HL-60 (cell line): ENCODE results near the gene SLC25A26.

Source experiments
- DNase-seq, 2 experiments: peaks; one replicate each; pipeline ENCODE4 v3.0.0-alpha.2; 2010 to 2020; ENCODE audit warnings: low read depth in 1 of 2, low spot score in 1 of 2
- H3K27ac ChIP-seq: fragments of 250-450 bp; sonication (Bioruptor Pico); replicated peaks from 2 replicates; pipeline ENCODE4 v1.5.1; 2020; ENCODE audit warnings: mild to moderate bottlenecking, moderate library complexity
- H3K27me3 ChIP-seq: fragments of 250-450 bp; sonication (Bioruptor Pico); 2 replicates; pipeline ENCODE4 v1.5.1; 2021; ENCODE audit warnings: mild to moderate bottlenecking, moderate library complexity; ENCODE audit not compliant: insufficient read depth, poor library complexity, severe bottlenecking
- H3K4me3 ChIP-seq: replicated peaks from 2 replicates; pipeline ENCODE4 v1.5.1; 2011; ENCODE audit warnings: mild to moderate bottlenecking, control low read depth, low read length; ENCODE audit not compliant: insufficient read depth
- CTCF ChIP-seq: IDR thresholded peaks from one replicate; pipeline ENCODE4 v1.5.1; 2011; ENCODE audit warnings: low read length, control low read depth, inconsistent platforms; ENCODE audit not compliant: insufficient read depth
- GABPA ChIP-seq: IDR thresholded peaks from 2 replicates; pipeline ENCODE4 v1.6.1; 2012; ENCODE audit warnings: low read depth
- POLR2AphosphoS5 ChIP-seq: IDR thresholded peaks from 2 replicates; pipeline ENCODE4 v1.6.1; 2012; ENCODE audit warnings: low read depth
- REST ChIP-seq: IDR thresholded peaks from 2 replicates; pipeline ENCODE4 v1.6.1; 2012; ENCODE audit warnings: low read depth; ENCODE audit not compliant: insufficient replicate concordance
- SPI1 ChIP-seq: IDR thresholded peaks from 2 replicates; pipeline ENCODE4 v1.6.1; 2012; ENCODE audit warnings: low read depth, mild to moderate bottlenecking, borderline replicate concordance

The SLC25A26 gene

GRCh38 chr3:66203275-66203674 lies 17.5 kb upstream of the SLC25A26 start:
- Histone ChIP-seq H3K27me3 (no peaks in the 10 kb centered on the region), H3K4me3 (no peak overlapping the region), H3K27ac (no peak overlapping the region)
- no peak for DNase-seq
- no peak for TF ChIP-seq SPI1
- no peak for TF ChIP-seq GABPA
- TF ChIP-seq POLR2AphosphoS5: no peak
- TF ChIP-seq REST: no peak
- TF ChIP-seq CTCF: no peak

GRCh38 chr3:66206806-66207205 lies 14.0 kb upstream of the SLC25A26 start:
- TF ChIP-seq CTCF (no peak), GABPA (no peak), SPI1 (no peak), POLR2AphosphoS5 (no peak), REST (no peak)
- Histone ChIP-seq H3K27me3 (no peaks in the 10 kb centered on the region), H3K27ac (no peak overlapping the region), H3K4me3 (no peak overlapping the region)
- DNase-seq: no peak

- no peak overlapping the region for H3K4me3 ChIP-seq
- no peak for DNase-seq
- H3K27ac ChIP-seq: no peak overlapping the region
- H3K27me3 ChIP-seq: no peaks in the 10 kb centered on the region
- TF ChIP-seq SPI1: no peak
Observed at GRCh38 chr3:66208189-66208588, 12.6 kb upstream of the SLC25A26 start.

- H3K27me3 ChIP-seq: no peaks in the 10 kb centered on the region
- no peak overlapping the region for H3K27ac ChIP-seq
- TF ChIP-seq REST (no peak), GABPA (no peak), POLR2AphosphoS5 (no peak), CTCF (no peak), SPI1 (no peak)
- no peak overlapping the region for H3K4me3 ChIP-seq
- DNase-seq: no peak
Observed at GRCh38 chr3:66210687-66211295, 10.0 kb upstream of the SLC25A26 start.
